Thyroid gland (tissue), 4 donors: ENCODE measurements around the gene NPSR1.

ENCODE experiments used
- POLR2A ChIP-seq, 2 donors: fragments of 450-650 bp; IDR thresholded peaks; one replicate each; pipeline ENCODE4 v1.6.1; 2017; ENCODE audit warnings: antibody characterized with exemption in 2 of 2, mild to moderate bottlenecking in 2 of 2, moderate library complexity in 1 of 2
- TF ChIP-seq, protein P1 (sequence below), 6 experiments: fragments of 200-600 bp in 3 of 6; fragments of 450-650 bp in 3 of 6; sonication (generic) in 3 of 6; IDR thresholded peaks; one replicate each; pipeline ENCODE4 v1.5.1; 2016 to 2019; ENCODE audit warnings: antibody characterized with exemption in 6 of 6, mild to moderate bottlenecking in 2 of 6, inconsistent platforms in 1 of 6, moderate library complexity in 1 of 6

DNA sequence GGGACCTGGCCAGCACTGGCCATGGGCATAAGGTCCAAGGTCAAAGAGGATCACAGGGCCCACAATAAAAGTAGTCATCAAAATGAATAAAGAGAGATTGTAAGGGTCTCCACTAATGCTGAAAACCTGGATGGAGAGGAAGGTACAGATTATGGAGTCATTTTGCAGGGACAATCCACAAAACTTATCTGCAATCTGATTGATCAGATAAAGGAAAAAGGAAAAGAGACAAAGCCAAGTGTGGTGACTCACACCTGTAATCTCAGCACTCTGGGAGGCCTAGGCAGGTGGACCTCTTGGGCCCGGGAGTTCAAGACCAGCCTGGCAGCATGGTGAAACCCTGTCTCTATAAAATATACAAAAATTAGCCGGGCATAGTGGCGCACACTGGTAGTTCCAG lies 174.0 kb downstream of the NPSR1 start:
- TF ChIP-seq, protein P1, sequence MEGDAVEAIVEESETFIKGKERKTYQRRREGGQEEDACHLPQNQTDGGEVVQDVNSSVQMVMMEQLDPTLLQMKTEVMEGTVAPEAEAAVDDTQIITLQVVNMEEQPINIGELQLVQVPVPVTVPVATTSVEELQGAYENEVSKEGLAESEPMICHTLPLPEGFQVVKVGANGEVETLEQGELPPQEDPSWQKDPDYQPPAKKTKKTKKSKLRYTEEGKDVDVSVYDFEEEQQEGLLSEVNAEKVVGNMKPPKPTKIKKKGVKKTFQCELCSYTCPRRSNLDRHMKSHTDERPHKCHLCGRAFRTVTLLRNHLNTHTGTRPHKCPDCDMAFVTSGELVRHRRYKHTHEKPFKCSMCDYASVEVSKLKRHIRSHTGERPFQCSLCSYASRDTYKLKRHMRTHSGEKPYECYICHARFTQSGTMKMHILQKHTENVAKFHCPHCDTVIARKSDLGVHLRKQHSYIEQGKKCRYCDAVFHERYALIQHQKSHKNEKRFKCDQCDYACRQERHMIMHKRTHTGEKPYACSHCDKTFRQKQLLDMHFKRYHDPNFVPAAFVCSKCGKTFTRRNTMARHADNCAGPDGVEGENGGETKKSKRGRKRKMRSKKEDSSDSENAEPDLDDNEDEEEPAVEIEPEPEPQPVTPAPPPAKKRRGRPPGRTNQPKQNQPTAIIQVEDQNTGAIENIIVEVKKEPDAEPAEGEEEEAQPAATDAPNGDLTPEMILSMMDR (IDR thresholded peaks at IDR 0.05): no peak
- TF ChIP-seq POLR2A (IDR thresholded peaks at IDR 0.05): no peak
